ENCODE measurements around the gene TNS3.

The TNS3 gene

DNA sequence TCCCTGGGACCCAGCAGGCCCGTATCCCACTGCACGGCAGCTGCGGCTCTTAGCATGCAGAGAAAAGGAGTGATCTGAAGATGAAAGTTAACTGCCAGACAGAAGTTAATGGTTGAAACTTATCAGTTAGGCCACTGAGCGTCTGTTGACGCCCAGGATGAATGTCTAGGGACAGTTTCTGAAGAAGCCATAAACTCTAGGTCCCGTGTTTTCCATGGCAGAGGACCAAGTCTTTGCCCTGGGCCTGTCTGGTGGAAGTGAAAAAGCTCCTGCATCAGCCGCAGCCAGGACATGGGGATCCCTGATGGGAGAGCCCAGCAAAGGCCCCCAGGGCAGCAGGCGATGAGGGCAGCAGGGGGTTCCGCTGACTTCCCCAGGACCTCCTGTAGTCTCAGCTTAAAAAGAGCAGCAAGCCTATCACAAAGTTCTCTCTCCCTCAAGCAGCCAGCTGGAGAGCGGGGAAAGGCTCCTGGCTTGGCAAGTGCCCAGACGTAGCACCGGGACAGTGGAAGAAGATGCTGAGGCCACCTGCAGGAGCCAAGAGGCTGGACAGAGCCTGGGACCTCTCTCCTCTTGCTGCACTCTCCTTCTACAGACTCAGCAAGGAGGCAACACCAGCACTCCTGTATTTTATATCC, 79.6 kb downstream of the TNS3 start:
- no peak for DNase-seq

DNA sequence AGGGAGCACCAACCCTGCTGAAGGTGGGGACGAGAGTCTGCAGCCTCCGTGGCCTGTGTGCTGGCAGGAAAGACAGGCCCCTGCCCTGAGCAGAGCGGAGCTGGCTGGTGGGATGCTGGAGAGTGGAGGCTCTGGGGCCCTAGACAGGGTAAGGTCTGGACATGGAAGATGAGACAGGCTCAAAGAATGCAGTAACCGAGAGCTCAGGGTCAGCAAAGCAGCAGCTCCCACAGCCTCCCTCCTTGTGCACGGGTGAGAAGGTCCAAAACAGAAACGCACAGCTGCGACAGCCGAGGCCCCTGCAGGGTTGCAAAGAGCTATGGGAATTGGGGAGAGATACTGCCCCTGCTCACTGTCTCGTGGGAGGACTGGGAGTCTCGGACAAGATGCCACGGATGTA, 80.5 kb downstream of the TNS3 start:
- no peak for DNase-seq

- no peak for DNase-seq
Observed at GRCh38 chr7:47500103-47500563, 81.8 kb downstream of the TNS3 start.

- no peak for DNase-seq
Observed at GRCh38 chr7:47498229-47499056, 83.5 kb downstream of the TNS3 start.

DNA sequence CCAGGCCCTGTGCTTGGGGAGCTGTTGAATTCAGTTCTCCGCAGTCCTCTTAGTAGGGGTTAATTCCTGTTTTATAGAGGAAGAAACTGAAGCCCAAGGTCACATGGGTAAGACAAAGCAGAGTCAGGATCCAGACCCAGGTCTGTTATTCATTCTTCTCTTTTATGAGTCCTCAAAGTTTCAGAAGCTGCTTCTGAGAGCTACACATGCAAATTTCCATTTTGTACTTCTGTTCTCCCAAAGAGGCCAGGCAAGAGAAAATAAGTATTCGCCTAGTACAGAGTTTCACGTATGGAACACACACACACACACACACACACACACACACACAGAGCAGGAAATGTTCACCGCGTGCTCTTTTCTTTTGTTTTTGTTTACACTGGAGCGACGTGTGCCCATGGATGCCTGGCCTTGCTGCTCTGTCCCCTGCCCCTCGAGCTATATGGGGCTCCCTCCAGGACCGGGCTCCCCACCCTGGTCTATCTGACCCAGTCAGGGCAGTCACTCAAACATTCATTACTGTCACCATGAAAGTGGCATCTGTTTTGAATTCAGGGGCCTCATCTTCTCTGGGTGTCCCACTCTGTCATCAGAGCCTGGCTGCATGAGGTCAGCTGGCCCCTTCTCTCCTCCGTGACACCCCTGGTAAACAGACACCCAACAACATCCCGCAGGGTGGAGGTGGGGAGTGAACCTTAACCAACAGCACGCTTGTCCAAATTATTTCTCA, 84.4 kb downstream of the TNS3 start:
- DNase-seq: no peak

- DNase-seq: no peak
Observed at GRCh38 chr7:47496666-47497065, 85.2 kb downstream of the TNS3 start.

DNA sequence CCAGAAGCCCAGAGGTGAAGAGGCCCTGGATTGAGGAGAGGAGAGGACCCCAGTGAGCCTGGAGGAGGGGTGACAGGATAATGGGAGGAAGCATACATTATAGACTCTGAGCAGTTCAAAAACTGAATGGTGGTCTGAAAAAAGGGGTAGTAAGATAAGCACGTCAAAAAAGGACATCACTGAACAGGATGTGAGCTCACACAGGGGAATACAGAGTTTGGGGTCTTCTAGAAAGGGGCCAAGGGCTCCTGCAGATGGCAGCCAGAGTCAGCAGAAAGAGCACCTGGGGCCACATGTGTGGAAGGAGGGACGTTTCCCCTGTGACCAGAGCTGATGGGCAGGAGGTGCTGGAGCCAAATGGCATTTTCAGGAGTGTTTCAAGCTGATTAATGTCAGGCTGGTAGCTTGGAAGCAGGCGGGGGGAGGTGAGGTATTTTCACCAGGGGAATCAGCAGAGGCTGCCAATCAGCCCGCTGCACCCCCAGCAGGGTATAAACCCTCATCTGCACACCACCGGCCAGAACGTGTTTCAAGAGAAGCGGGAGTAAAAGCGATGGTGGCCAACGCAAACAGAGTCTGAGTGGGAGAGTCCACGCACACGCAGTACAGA, 85.8 kb downstream of the TNS3 start:
- no peak for DNase-seq

GRCh38 chr7:47493976-47494911, 87.7 kb downstream of the TNS3 start:
- no peak for DNase-seq

GRCh38 chr7:47492716-47493325, 89.1 kb downstream of the TNS3 start:
- DNase-seq: no peak

GRCh38 chr7:47490501-47491265, 91.2 kb downstream of the TNS3 start:
- DNase-seq: no peak

GRCh38 chr7:47489624-47490023, 92.3 kb downstream of the TNS3 start:
- DNase-seq: no peak

- DNase-seq: no peak
Observed at GRCh38 chr7:47488969-47489342, 93.0 kb downstream of the TNS3 start.

- DNase-seq: no peak
Observed at GRCh38 chr7:47488201-47488968, 93.5 kb downstream of the TNS3 start.

DNA sequence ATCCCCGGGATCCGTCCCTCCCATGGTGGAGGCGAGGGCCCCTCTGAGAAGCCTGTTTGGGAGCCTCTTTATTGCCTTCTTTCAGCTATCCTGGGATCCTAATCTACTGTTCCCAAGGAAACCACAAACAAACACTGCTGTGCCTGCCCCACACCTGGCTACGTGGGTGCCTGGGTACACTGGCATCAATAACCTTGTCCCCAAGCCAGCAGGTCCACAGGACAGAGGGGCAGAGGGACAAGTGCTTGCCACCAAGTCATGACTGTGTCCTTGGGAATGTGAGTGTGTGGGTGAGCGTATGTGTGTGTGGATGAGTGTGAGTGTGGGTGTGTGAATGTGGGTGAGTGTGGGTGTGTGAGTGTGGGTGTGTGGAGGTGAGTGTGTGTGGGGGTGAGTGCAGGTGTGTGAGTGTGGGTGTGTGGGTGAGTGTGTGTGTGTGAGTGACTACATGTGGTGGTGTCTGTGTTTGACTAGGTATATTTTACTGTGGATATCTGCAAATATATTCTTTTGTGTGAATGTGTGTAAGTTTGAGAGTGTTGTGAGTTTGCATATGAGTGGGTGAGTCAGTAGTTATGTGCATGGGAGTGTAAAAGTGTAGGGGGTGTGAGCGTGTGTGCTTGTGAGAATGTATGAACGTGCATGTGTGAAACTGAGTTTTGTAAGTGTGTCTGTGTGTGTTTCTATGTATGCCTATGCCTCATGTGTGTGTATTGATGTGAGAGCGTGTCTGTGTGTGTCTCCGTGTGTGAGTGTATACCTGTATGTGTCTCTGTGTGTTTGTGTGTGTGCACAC, 96.1 kb downstream of the TNS3 start:
- no peak for DNase-seq

- DNase-seq: no peak
Observed at GRCh38 chr7:47484923-47485639, 96.8 kb downstream of the TNS3 start.

- DNase-seq: no peak
Observed at GRCh38 chr7:47484457-47484856, 97.5 kb downstream of the TNS3 start.

GRCh38 chr7:47483604-47484273, 98.2 kb downstream of the TNS3 start:
- DNase-seq: no peak

All from DMS79 (cell line).